GM18526 (cell line): ENCODE measurements around the gene TMEM30B.

Experiments
- POLR2A ChIP-seq: IDR thresholded peaks from 3 replicates; pipeline ENCODE4 v1.6.1; 2011; ENCODE audit not compliant: insufficient read length; ENCODE audit errors: extremely low read depth

Gene TMEM30B

GRCh38 chr14:61258985-61259384, 22.2 kb downstream of the TMEM30B start:
- no peak for TF ChIP-seq POLR2A

- TF ChIP-seq POLR2A = no peak
Observed at GRCh38 chr14:61257469-61258057, 23.6 kb downstream of the TMEM30B start.

GRCh38 chr14:61256826-61257468, 24.2 kb downstream of the TMEM30B start:
- TF ChIP-seq POLR2A = no peak

GRCh38 chr14:61255968-61256367, 25.2 kb downstream of the TMEM30B start:
- no peak for TF ChIP-seq POLR2A

GRCh38 chr14:61254808-61255526, 26.2 kb downstream of the TMEM30B start:
- TF ChIP-seq POLR2A = no peak

GRCh38 chr14:61253064-61253738, 27.9 kb downstream of the TMEM30B start:
- no peak for TF ChIP-seq POLR2A

GRCh38 chr14:61252369-61253063, 28.6 kb downstream of the TMEM30B start:
- no peak for TF ChIP-seq POLR2A

GRCh38 chr14:61250063-61250462, 31.1 kb downstream of the TMEM30B start:
- TF ChIP-seq POLR2A = no peak

GRCh38 chr14:61247935-61248334, 33.2 kb downstream of the TMEM30B start:
- no peak for TF ChIP-seq POLR2A

GRCh38 chr14:61246721-61247120, 34.4 kb downstream of the TMEM30B start:
- no peak for TF ChIP-seq POLR2A

GRCh38 chr14:61244009-61244408, 37.1 kb downstream of the TMEM30B start:
- no peak for TF ChIP-seq POLR2A

- no peak for TF ChIP-seq POLR2A
Observed at GRCh38 chr14:61240206-61240605, 40.9 kb downstream of the TMEM30B start.

- no peak for TF ChIP-seq POLR2A
Observed at GRCh38 chr14:61238611-61239245, 42.4 kb downstream of the TMEM30B start.

- TF ChIP-seq POLR2A = no peak
Observed at GRCh38 chr14:61234215-61234916, 46.8 kb downstream of the TMEM30B start.
